AG09309 (cell line): ENCODE data around the gene C4BPA.

Experiments used
- DNase-seq: peaks from one replicate; pipeline ENCODE4 v3.0.0-alpha.2; 2010; ENCODE audit warnings: low read depth
- H3K4me3 ChIP-seq: 2 replicates; pipeline ENCODE4 v1.5.1; 2011; ENCODE audit warnings: mild to moderate bottlenecking, low read depth, low read length, moderate library complexity; ENCODE audit not compliant: control insufficient read depth
- CTCF ChIP-seq: IDR thresholded peaks from 2 replicates; pipeline ENCODE4 v1.5.1; 2011; ENCODE audit warnings: mild to moderate bottlenecking, low read depth, low read length, inconsistent platforms; ENCODE audit not compliant: insufficient read depth, control insufficient read depth; ENCODE audit errors: missing control alignments

Gene C4BPA

GRCh38 chr1:207129053-207129452 lies 25.0 kb downstream of the C4BPA start:
- no peak overlapping the region for H3K4me3 ChIP-seq
- DNase-seq = no peak
- TF ChIP-seq CTCF = no peak

DNA sequence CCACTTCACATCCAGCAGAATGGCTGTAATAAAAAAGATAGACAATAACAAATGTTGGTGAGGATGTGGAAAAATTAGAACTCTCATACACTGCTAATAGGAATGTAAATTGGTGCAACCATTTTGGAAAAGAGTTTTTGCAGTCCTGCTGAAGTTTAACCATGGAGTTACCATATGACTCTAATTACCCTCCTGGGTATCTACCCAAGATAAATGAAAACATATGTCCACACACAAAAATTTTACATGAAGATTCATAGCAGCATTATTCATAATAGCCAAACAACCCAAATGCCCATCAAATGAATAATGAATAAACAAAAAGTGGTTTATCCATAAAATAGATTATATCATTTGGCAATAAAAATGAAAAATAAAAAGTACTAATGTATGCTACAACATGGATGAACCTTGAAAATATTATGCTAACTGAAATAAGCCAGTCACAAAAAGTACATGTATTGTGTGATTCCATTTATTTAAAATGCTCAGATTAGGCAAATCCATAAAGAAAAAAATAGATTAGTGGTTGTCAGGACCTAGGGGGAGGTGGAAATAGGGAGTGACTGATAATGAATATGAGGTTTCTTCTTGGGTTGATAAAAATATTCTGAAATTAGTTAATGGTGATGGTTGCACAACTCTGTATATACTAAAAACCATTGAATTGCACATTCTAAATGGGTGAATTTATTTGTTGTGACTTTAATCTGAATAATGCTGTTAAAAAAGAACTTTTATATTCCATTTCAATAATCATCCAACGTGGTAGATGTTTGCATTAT lies 26.4 kb downstream of the C4BPA start:
- DNase-seq = no peak
- H3K4me3 ChIP-seq = no peak overlapping the region
- no peak for TF ChIP-seq CTCF

GRCh38 chr1:207131163-207131562 lies 27.1 kb downstream of the C4BPA start:
- DNase-seq = no peak
- H3K4me3 ChIP-seq = no peak overlapping the region
- no peak for TF ChIP-seq CTCF

- no peak for DNase-seq
- H3K4me3 ChIP-seq = no peak overlapping the region
- no peak for TF ChIP-seq CTCF
These were observed 30.5 kb downstream of the C4BPA start for GRCh38 chr1:207134581-207134980.

GRCh38 chr1:207139616-207140015 lies 35.6 kb downstream of the C4BPA start:
- no peak for DNase-seq
- no peak for TF ChIP-seq CTCF
- H3K4me3 ChIP-seq = no peak overlapping the region

DNA sequence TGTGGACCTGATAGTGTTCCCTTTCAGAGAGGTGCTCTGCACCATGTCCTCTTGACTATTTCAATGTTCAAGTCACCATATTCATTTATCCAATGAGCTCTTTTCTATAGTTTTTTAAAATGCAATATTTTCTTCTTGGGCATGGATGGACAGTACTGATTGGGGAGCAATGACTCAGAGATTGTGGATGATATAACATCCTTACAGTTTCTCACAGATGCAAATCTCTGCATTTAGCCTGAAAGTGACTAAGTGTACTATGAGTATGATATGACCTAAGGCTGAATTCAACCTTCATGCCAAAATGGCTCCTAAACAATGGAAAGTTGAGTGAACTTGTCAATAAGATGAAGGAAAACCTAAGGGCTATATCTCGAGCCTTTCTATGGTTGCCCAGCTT lies 36.5 kb downstream of the C4BPA start:
- H3K4me3 ChIP-seq = no peak overlapping the region
- no peak for DNase-seq
- no peak for TF ChIP-seq CTCF
